T-helper 2 cell (primary cell): ENCODE data around the gene WHRN.

Source experiments
- DNase-seq, 5 experiments: peaks; one replicate each; pipeline versions ENCODE4 v3.0.0 to v3.0.0-alpha.2; 2012 to 2022

The WHRN gene

GRCh38 chr9:114470581-114470980 lies 34.7 kb downstream of the WHRN start:
- no peak for DNase-seq

- DNase-seq, result no peak
Measured at GRCh38 chr9:114470121-114470520, 35.2 kb downstream of the WHRN start.

GRCh38 chr9:114469091-114469853 lies 36.0 kb downstream of the WHRN start:
- DNase-seq, result no peak

- DNase-seq, result no peak
Measured at GRCh38 chr9:114467910-114468309, 37.4 kb downstream of the WHRN start.

GRCh38 chr9:114467226-114467750 lies 38.0 kb downstream of the WHRN start:
- DNase-seq, result no peak

GRCh38 chr9:114465906-114466900 lies 39.1 kb downstream of the WHRN start:
- DNase-seq, result no peak

GRCh38 chr9:114465417-114465816 lies 39.9 kb downstream of the WHRN start:
- DNase-seq, result no peak

- no peak for DNase-seq
Measured at GRCh38 chr9:114464281-114465051, 40.8 kb downstream of the WHRN start.

GRCh38 chr9:114462791-114463190 lies 42.5 kb downstream of the WHRN start:
- no peak for DNase-seq

- DNase-seq, result no peak
Measured at GRCh38 chr9:114461468-114461867, 43.8 kb downstream of the WHRN start.

- DNase-seq, result no peak
Measured at GRCh38 chr9:114460513-114461199, 44.6 kb downstream of the WHRN start.

- DNase-seq, result no peak
Measured at GRCh38 chr9:114459464-114459863, 45.8 kb downstream of the WHRN start.

GRCh38 chr9:114456929-114457328 lies 48.3 kb downstream of the WHRN start:
- DNase-seq, result no peak

GRCh38 chr9:114454652-114455051 lies 50.6 kb downstream of the WHRN start:
- DNase-seq, result no peak

GRCh38 chr9:114452219-114453165 lies 52.8 kb downstream of the WHRN start:
- DNase-seq, result no peak

- DNase-seq, result no peak
Measured at GRCh38 chr9:114451707-114452031, 53.6 kb downstream of the WHRN start.

- DNase-seq, result peak in 2 of 5 experiments; percentile 5 to 13
Measured at GRCh38 chr9:114450833-114451706, 54.2 kb downstream of the WHRN start.

GRCh38 chr9:114450181-114450580 lies 55.1 kb downstream of the WHRN start:
- no peak for DNase-seq

- no peak for DNase-seq
Measured at GRCh38 chr9:114449236-114449635, 56.0 kb downstream of the WHRN start.

GRCh38 chr9:114448706-114449105 lies 56.6 kb downstream of the WHRN start:
- no peak for DNase-seq
